ENCODE results near the gene MRPS18B. TPM values are rescaled to one million over a fixed set of nuclear protein-coding genes. Genes with fewer than 3 reads are reported as not detected.

The MRPS18B gene
- total RNA-seq, 6 experiments from 2014 or later = 50.7 to 63.4 (median 56.1) TPM

GRCh38 chr6:30612687-30613248 lies 4.9 kb upstream of the MRPS18B start:
- Mint-ChIP-seq H3K36me3 (ENCODE audit: low read depth) (peaks cover 69% of the 10 kb centered on the region), H3K4me1 (ENCODE audit: low read depth) (peaks cover 77% of the 10 kb centered on the region), H3K9me3 (peaks cover 17% of the 10 kb centered on the region), H3K4me3 (peak overlapping the region; percentile 97; the same call in 1 of the 2 replicates), H3K27ac (peak overlapping the region; percentile 99), H3K27me3 (ENCODE audit: insufficient read depth) (peaks cover 30% of the 10 kb centered on the region)
- peak; percentile 52 for DNase-seq
- TF ChIP-seq CTCF (IDR thresholded peaks at IDR 0.05) = no peak

- H3K4me1 Mint-ChIP-seq (ENCODE audit: low read depth) = peaks cover 79% of the 10 kb centered on the region
- peaks cover 67% of the 10 kb centered on the region for H3K36me3 Mint-ChIP-seq (ENCODE audit: low read depth)
- peak; percentile 24 for DNase-seq
- TF ChIP-seq CTCF (IDR thresholded peaks at IDR 0.05) = 0 out of 2 replicates have a peak, but pooled peaks have one; percentile 10
- peaks cover 32% of the 10 kb centered on the region for H3K27me3 Mint-ChIP-seq (ENCODE audit: insufficient read depth)
- peak overlapping the region; percentile 99 for H3K27ac Mint-ChIP-seq
- peak overlapping the region; percentile 97 for H3K4me3 Mint-ChIP-seq
- peaks cover 17% of the 10 kb centered on the region for H3K9me3 Mint-ChIP-seq
Observed at GRCh38 chr6:30613251-30614043, 4.2 kb upstream of the MRPS18B start.

GRCh38 chr6:30614044-30614842 lies 3.4 kb upstream of the MRPS18B start:
- Mint-ChIP-seq H3K36me3 (ENCODE audit: low read depth) (peaks cover 65% of the 10 kb centered on the region), H3K27ac (peak overlapping the region; percentile 99), H3K4me1 (ENCODE audit: low read depth) (peaks cover 87% of the 10 kb centered on the region), H3K9me3 (peaks cover 17% of the 10 kb centered on the region), H3K4me3 (peak overlapping the region; percentile 97), H3K27me3 (ENCODE audit: insufficient read depth) (peaks cover 32% of the 10 kb centered on the region)
- TF ChIP-seq CTCF (IDR thresholded peaks at IDR 0.05) = no peak
- DNase-seq = no peak

GRCh38 chr6:30614843-30615218 lies 2.8 kb upstream of the MRPS18B start:
- peaks cover 17% of the 10 kb centered on the region for H3K9me3 Mint-ChIP-seq
- peak overlapping the region; percentile 99 for H3K27ac Mint-ChIP-seq
- H3K4me1 Mint-ChIP-seq (ENCODE audit: low read depth) = peaks cover 84% of the 10 kb centered on the region
- peaks cover 65% of the 10 kb centered on the region for H3K36me3 Mint-ChIP-seq (ENCODE audit: low read depth)
- peak; percentile 95 for DNase-seq
- peak overlapping the region; percentile 97 for H3K4me3 Mint-ChIP-seq
- TF ChIP-seq CTCF (IDR thresholded peaks at IDR 0.05) = no peak
- H3K27me3 Mint-ChIP-seq (ENCODE audit: insufficient read depth) = peaks cover 32% of the 10 kb centered on the region

GRCh38 chr6:30615219-30615957 lies 2.3 kb upstream of the MRPS18B start:
- peak overlapping the region; percentile 99 for H3K27ac Mint-ChIP-seq
- H3K9me3 Mint-ChIP-seq = peaks cover 17% of the 10 kb centered on the region
- no peak for TF ChIP-seq CTCF (IDR thresholded peaks at IDR 0.05)
- H3K4me3 Mint-ChIP-seq = peak overlapping the region; percentile 97
- H3K4me1 Mint-ChIP-seq (ENCODE audit: low read depth) = peaks cover 79% of the 10 kb centered on the region
- peak; percentile 74 for DNase-seq
- peaks cover 60% of the 10 kb centered on the region for H3K36me3 Mint-ChIP-seq (ENCODE audit: low read depth)
- peaks cover 32% of the 10 kb centered on the region for H3K27me3 Mint-ChIP-seq (ENCODE audit: insufficient read depth)
